KMS-11 (cell line): ENCODE data around the gene SMARCD3.
A peak's percentile ranks its signal among the peaks of the same experiment; 100 is the strongest.

ENCODE experiments used
- H2AFZ ChIP-seq: fragments of 200-600 bp; sonication (generic); 2 replicates; pipeline ENCODE4 v1.6.1; 2016; ENCODE audit warnings: antibody characterized with exemption, mixed run types, low read depth
- H3K27ac ChIP-seq: fragments of 200-600 bp; sonication (generic); 2 replicates; pipeline ENCODE4 v1.6.1; 2016; ENCODE audit warnings: mild to moderate bottlenecking, mixed run types
- H3K27me3 ChIP-seq: fragments of 200-600 bp; sonication (generic); 2 replicates; pipeline ENCODE4 v1.6.1; 2017; ENCODE audit warnings: mild to moderate bottlenecking, low read depth, mixed run types, moderate library complexity; ENCODE audit not compliant: insufficient read depth
- H3K36me3 ChIP-seq: fragments of 200-600 bp; sonication (generic); 2 replicates; pipeline ENCODE4 v1.6.1; 2017; ENCODE audit warnings: mild to moderate bottlenecking, mixed run types; ENCODE audit not compliant: insufficient read depth
- H3K4me1 ChIP-seq: fragments of 200-600 bp; sonication (generic); 2 replicates; pipeline ENCODE4 v1.6.1; 2016; ENCODE audit warnings: mild to moderate bottlenecking, low read depth, mixed run types; ENCODE audit not compliant: poor library complexity, severe bottlenecking
- H3K4me2 ChIP-seq: fragments of 200-600 bp; sonication (generic); 2 replicates; pipeline ENCODE4 v1.7.0; 2016; ENCODE audit warnings: mild to moderate bottlenecking, mixed run types
- H3K4me3 ChIP-seq: fragments of 200-600 bp; sonication (generic); IDR thresholded peaks from 2 replicates; pipeline ENCODE4 v1.6.1; 2017; ENCODE audit warnings: low read depth, low read length, mixed read lengths; ENCODE audit not compliant: insufficient read depth
- H3K79me2 ChIP-seq: fragments of 200-600 bp; sonication (generic); 2 replicates; pipeline ENCODE4 v1.6.1; 2016; ENCODE audit warnings: low read depth, mixed run types; ENCODE audit not compliant: insufficient read depth
- H3K9ac ChIP-seq: fragments of 200-600 bp; sonication (generic); 2 replicates; pipeline ENCODE4 v1.6.1; 2016; ENCODE audit warnings: mild to moderate bottlenecking, mixed run types
- H4K20me1 ChIP-seq: fragments of 200-600 bp; sonication (generic); 2 replicates; pipeline ENCODE4 v1.6.1; 2016; ENCODE audit warnings: mild to moderate bottlenecking, mixed run types; ENCODE audit not compliant: insufficient read depth
- CTCF ChIP-seq: fragments of 200-600 bp; sonication (generic); conservative IDR thresholded peaks from 2 replicates; pipeline ENCODE4 v1.6.1; 2017; ENCODE audit warnings: low read depth, mild to moderate bottlenecking, antibody characterized with exemption, low read length, moderate library complexity, mixed read lengths

SMARCD3 gene

GRCh38 chr7:151250181-151251132, 2.0 kb upstream of the SMARCD3 start:
- Histone ChIP-seq H4K20me1 (no peaks in the 10 kb centered on the region), H3K79me2 (no peaks in the 10 kb centered on the region), H3K4me3 (no peak overlapping the region), H3K9ac (no peak overlapping the region), H3K4me1 (peaks cover 4% of the 10 kb centered on the region), H3K36me3 (no peaks in the 10 kb centered on the region), H2AFZ (no peak overlapping the region), H3K4me2 (no peak overlapping the region), H3K27ac (no peak overlapping the region), H3K27me3 (peaks cover 96% of the 10 kb centered on the region)
- TF ChIP-seq CTCF = no peak

DNA sequence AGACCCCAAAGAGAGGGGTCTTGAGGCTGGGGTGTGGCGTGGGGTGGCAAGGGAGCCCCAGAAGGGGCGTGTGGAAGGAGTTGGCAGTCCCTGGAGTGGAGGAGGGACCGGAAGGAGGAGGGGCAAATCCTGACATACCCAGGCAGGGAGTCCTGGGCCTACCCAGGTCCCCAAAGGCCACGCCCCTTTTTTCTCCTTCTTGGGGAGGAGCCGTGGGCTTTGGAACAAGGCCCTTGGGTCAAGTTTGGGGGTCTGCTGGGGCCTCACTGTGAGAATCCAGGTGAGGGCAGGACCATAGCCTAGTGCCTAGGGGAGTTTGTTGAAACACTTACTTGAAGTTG, 1.2 kb upstream of the SMARCD3 start:
- H3K4me3 ChIP-seq = no peak overlapping the region
- peaks cover 11% of the 10 kb centered on the region for H3K4me1 ChIP-seq
- no peaks in the 10 kb centered on the region for H3K36me3 ChIP-seq
- TF ChIP-seq CTCF = no peak
- H3K27me3 ChIP-seq = peaks cover 95% of the 10 kb centered on the region
- no peak overlapping the region for H3K9ac ChIP-seq
- no peaks in the 10 kb centered on the region for H4K20me1 ChIP-seq
- no peak overlapping the region for H3K27ac ChIP-seq
- H3K79me2 ChIP-seq = no peaks in the 10 kb centered on the region
- peak overlapping the region; percentile 66; the same call in 1 of the 2 replicates for H3K4me2 ChIP-seq
- H2AFZ ChIP-seq = no peak overlapping the region

GRCh38 chr7:151249034-151249731, 689 bp upstream of the SMARCD3 start:
- Histone ChIP-seq H3K27ac (no peak overlapping the region), H3K4me1 (peaks cover 16% of the 10 kb centered on the region)

More at GRCh38 chr7:151249034-151249731, 689 bp upstream of the SMARCD3 start:
- Histone ChIP-seq H4K20me1 (no peaks in the 10 kb centered on the region), H2AFZ (peak overlapping the region; percentile 55), H3K4me2 (peak overlapping the region; percentile 66), H3K79me2 (no peaks in the 10 kb centered on the region), H3K27me3 (peaks cover 95% of the 10 kb centered on the region), H3K36me3 (no peaks in the 10 kb centered on the region), H3K4me3 (no peak overlapping the region), H3K9ac (no peak overlapping the region)
- TF ChIP-seq CTCF = no peak
